GM19438 (cell line): Measurements from ENCODE around the gene NTMT1.
A peak's percentile ranks its signal among the peaks of the same experiment; 100 is the strongest.

ENCODE experiments used
- ATAC-seq: cut with Tn5 transposase; IDR thresholded peaks from one replicate; pipeline ENCODE4 v1.9.1; 2021; ENCODE audit warnings: low read depth; ENCODE audit not compliant: unreplicated experiment

Gene NTMT1

DNA sequence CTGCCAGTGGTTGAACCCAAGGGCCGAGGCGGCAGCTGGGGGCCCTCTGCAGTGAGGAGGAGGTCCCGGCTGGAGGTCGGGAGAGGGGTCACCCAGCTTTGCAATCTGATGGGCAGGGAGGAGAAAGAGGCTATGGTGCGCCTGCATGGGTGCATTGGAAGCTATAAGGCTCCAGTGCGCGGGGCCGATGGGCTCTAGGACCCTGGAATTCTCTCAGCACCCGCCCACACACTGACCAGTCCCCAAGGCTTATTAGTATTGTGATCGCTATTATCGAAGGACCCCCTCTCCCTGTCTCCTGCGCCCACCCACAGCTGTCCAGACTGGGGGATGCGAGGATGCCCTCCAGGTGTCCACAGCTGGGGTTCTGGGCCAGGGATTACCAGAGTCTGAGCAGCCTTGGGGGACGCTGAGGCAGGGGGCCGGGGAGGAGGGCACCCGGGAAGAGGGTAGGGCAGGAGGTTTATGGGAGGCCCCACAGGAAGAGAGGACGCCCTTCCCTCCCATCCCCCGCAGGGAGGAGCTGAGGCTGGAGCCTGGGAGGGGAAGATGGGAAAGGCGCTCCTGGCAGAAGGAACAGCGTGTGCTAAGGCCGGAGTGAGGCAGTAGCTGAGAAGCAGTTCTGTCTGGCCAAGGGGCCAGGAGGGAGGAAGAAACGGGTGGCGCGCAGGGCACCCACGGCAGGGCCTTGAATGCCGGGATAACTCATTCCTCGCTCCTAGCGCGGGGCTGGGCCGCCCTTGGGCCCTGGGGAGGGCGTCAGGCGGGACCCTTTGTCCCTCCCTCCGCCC lies 29.2 kb upstream of the NTMT1 start:
- no peak for ATAC-seq

DNA sequence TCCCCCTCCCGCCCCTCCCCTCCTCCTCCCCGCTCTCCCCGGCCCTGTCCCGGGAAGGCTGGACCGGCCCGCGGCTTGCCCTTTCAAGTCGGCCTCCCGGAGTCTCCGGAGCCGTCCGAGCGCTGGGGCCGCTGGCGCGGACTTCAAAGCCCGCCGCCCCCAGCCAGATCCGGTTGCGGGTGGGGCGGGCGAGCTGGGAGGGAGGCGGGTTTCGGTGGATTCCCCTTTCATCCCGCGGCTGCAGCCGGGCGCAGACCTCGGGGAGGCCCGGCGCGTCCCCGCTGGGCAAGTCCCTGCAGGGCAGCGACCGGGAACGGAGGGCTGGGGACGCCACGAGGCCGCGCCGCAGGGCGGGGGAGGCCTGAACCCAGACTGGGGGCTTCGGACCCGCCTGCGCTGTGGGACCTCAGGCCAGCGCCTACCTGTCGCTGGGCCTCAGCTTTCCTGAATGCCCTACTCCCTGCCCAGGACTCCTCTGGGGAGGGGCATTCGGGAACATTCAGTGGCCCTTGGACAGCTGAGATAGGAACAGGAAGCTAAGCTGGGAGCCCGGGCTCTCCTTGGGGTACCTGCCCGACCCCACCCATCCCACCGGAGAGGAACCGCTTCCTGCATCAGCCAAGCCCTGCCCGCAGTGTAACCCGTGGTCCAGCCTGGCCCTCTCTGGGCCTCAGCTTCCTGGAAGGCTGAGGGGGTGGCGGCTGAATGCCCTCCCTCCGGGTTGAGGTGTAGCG lies 28.4 kb upstream of the NTMT1 start:
- ATAC-seq: peak; percentile 57

DNA sequence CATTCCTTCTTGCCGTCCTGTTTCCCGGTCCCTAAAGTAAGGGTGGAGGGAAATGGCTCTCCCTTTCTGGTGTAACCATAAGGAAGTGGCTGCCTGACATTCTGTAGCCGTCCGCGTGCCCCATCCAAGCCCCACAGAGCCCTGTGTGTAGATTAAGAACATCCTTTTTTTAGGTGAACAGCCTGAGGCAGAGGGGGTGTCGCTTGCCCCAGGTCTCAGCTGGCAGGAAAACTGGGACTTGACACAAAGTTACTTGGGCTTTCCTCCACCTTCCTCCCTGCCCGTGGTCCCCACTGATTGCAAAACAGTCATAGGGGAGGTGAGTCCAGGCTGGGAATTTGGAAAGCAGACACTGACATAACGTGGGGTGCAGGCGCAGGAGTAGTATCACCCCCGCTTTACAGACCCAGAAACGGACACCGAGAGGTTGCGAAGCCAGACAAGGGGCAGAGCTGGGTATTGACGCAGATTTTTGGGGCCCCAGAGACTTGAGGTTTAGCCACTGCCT lies 27.8 kb upstream of the NTMT1 start:
- no peak for ATAC-seq

DNA sequence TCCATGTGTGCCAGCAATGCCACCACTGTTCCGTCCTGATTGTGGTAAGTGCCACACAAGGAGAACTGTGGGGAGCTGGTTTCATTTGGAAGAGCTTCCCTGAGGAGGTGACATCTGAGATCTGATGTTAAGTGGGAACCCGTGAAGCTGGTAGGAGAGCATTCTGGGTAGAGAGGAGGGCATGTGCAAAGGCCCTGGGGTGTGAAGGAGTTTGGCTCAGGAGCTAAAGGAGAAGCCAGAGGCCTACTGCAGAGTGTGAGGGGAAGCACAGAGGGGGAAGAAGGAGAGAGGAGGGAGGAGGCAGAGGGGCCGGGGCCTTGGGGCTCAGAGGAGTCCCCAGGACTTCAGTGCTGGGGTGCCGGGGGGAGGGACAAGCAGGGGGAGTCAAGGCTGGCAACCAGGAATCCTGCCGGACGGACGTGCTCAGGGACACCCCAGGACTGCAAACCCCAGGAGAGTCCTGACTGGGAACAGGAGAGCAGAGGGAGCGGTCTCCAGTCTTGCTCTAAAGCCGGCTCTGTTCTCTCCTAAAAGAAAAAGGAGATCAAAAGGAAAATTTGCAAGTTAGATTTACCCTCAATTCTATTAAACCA lies 24.8 kb upstream of the NTMT1 start:
- no peak for ATAC-seq

DNA sequence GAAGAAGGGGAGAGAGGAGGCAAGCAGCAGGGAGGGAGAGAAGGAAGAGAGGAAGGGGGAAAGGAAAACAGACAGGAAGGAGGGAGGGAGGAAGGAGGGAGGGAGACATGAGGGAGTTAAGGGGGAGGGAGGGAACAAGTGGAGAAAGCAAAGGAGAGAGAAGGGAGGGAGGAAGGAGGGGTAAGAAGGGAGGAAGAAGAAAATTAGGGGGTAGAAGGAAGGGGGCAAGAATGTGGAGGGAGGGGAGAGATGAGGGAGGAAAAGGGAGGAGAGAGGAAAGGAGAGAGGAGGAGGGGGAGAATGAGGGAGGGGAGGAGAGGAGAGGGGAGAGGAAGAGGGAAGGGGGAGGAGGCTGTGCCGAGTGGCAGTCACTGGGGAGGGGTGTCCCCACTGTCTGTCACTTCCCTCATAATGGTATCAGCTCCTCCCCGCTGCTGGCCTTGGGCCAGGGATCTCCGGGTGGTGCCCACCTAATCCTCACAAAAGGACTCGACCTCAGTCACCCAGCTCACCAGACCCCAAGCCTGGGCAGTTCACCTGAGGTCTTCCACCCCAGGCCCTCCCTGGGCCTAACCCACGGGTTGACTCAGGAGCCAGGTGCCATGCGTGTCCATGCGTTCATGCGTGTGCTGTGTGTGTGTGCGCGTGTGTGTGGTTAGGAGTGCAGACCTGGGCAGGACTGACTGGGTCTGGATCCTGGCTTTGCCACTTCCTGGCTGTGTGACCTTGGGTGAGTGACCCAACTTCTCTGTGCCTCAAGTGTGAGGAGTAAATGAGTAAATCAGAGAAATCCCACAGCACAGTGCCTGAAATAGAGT lies 23.2 kb upstream of the NTMT1 start:
- ATAC-seq: no peak

DNA sequence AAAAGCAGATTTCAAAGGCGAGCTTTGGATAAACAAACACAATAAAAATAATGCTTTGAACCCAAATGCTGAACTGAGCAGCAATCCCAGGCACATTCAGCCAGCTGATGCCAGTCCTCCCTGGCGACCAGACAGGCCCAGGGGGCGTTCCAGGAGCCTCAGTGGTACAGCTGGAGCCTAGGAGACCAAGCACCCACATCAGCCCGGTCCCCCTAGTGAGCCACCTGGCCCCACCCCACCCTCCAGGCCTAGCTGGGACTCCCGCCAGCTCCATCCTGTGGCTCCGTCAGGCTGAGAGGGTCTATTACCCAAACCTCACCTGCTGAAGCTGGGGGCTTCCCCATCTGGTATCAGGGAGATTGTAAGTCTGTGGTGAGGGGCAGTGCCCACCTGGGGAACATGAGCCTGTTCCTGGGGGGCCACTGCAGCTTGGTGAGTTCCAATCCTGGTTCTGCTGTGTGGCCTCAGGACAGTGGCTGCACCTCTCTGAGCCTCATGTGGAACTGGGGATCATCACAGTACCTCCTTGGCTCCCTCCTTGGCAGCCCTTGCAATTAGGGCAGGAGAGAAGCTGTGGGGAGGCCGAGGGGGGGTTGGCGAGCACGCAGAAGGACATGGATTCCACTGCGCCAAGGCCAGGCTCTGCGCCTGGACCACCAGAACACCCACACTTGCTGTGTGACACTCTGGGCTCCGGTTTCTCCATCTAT lies 21.8 kb upstream of the NTMT1 start:
- ATAC-seq: no peak

GRCh38 chr9:129604766-129605163 lies 21.2 kb upstream of the NTMT1 start:
- ATAC-seq: no peak

DNA sequence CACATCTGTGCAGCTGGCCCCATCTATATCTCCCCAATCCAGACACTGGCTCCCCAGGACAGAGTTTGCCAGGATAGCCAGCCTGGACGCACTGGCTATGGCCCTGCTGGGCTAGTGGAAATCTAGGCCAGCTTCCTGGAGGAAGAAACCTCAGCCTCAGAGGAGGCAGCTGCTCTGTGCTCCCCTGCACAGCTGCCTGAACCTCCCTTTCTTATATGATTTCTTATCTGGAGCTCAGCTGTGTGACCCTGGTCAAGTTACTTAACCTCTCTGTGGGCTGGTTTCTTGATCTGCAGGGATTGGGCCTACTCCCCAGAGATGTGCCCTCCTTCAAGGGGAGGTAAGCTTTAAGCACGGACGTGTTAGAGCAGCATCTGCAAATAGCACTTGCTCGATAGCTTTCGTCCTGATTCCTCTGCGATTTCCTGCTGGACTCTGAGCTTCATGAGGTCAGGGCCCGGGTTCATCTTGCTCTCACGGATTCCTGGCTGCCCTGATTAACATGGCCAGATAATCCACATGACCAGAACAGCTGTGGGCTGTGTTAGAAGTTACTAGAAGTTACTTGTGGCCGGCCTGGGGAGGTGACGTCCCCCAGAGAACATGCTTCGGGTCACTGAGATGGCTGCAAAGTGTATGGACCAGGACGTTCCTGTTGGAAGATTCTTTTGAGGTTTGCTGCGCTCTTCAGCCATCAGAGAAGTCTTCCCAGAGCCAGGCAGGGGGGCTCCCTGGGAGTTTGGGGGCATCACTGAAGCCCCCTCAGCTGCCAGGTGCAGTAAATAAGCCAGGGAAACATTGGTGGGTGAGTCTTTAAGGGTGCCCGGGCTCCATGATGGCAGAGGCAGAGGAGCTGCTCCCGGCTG lies 19.6 kb upstream of the NTMT1 start:
- no peak for ATAC-seq

GRCh38 chr9:129607027-129607387 lies 19.0 kb upstream of the NTMT1 start:
- ATAC-seq: no peak

- no peak for ATAC-seq
Measured at GRCh38 chr9:129608561-129609481, 17.1 kb upstream of the NTMT1 start.

- no peak for ATAC-seq
Measured at GRCh38 chr9:129609486-129610212, 16.3 kb upstream of the NTMT1 start.

GRCh38 chr9:129610213-129610472 lies 15.8 kb upstream of the NTMT1 start:
- no peak for ATAC-seq

- ATAC-seq: no peak
Measured at GRCh38 chr9:129610473-129611306, 15.3 kb upstream of the NTMT1 start.

- no peak for ATAC-seq
Measured at GRCh38 chr9:129611307-129611800, 14.6 kb upstream of the NTMT1 start.

- ATAC-seq: no peak
Measured at GRCh38 chr9:129612123-129612522, 13.8 kb upstream of the NTMT1 start.

GRCh38 chr9:129612815-129613519 lies 13.0 kb upstream of the NTMT1 start:
- no peak for ATAC-seq
